ENCODE data around the gene B4GALNT1. TPM values are rescaled to one million over a fixed set of nuclear protein-coding genes. Genes with fewer than 3 reads are reported as not detected.

The B4GALNT1 gene
- total and polyA plus RNA-seq, 2 experiments from 2014 or later, result 0.97 to 1.2 TPM

GRCh38 chr12:57610554-57611107 is 22.4 kb downstream of the B4GALNT1 start:
- no peak for DNase-seq (ENCODE audit: low spot score)
- Histone ChIP-seq H3K9me2 (replicated peaks; ENCODE audit: insufficient read depth) (no peaks in the 10 kb centered on the region), H3K4me1 (ENCODE audit: insufficient read depth) (peaks cover 15% of the 10 kb centered on the region), H3K79me2 (no peaks in the 10 kb centered on the region), H3K27ac (peak overlapping the region; percentile 57), H4K20me1 (ENCODE audit: insufficient read depth, poor library complexity, severe bottlenecking) (no peaks in the 10 kb centered on the region), H3K4me3 (peak overlapping the region; percentile 57), H3K27me3 (peaks cover 48% of the 10 kb centered on the region), H3K36me3 (replicated peaks; ENCODE audit: insufficient read depth, low read depth) (no peaks in the 10 kb centered on the region), H3K4me2 (peak overlapping the region; percentile 94), H2AFZ (peak overlapping the region; percentile 94), H3K9me3 (ENCODE audit: low read depth) (no peaks in the 10 kb centered on the region)
- 6% methylated on average over 28 of the region's 29 CpGs for WGBS (ENCODE audit: low lambda C conversion rate, missing lambda C conversion rate)
- TF ChIP-seq EZH2 (IDR thresholded peaks at IDR 0.05; ENCODE audit: borderline replicate concordance) (no peak), EZH2phosphoT487 (IDR thresholded peaks at IDR 0.05; ENCODE audit: low read depth, severe bottlenecking, unreplicated experiment) (no peak), CTCF (IDR thresholded peaks at IDR 0.05; ENCODE audit: poor library complexity) (no peak)

GRCh38 chr12:57609781-57610553 is 23.0 kb downstream of the B4GALNT1 start:
- Histone ChIP-seq H3K27ac (no peak overlapping the region), H3K4me1 (ENCODE audit: insufficient read depth) (peaks cover 20% of the 10 kb centered on the region), H3K27me3 (peaks cover 42% of the 10 kb centered on the region), H3K36me3 (replicated peaks; ENCODE audit: insufficient read depth, low read depth) (no peaks in the 10 kb centered on the region), H3K9me3 (ENCODE audit: low read depth) (no peaks in the 10 kb centered on the region), H3K79me2 (no peaks in the 10 kb centered on the region), H2AFZ (peak overlapping the region; percentile 94), H3K4me3 (peak overlapping the region; percentile 57), H3K4me2 (peak overlapping the region; percentile 94), H3K9me2 (replicated peaks; ENCODE audit: insufficient read depth) (no peaks in the 10 kb centered on the region), H4K20me1 (ENCODE audit: insufficient read depth, poor library complexity, severe bottlenecking) (no peaks in the 10 kb centered on the region)
- DNase-seq (ENCODE audit: low spot score), result no peak
- WGBS (ENCODE audit: low lambda C conversion rate, missing lambda C conversion rate), result 25% methylated on average over 21 of the region's 34 CpGs
- TF ChIP-seq EZH2phosphoT487 (IDR thresholded peaks at IDR 0.05; ENCODE audit: low read depth, severe bottlenecking, unreplicated experiment), result no peak
- peak; percentile 42 for TF ChIP-seq EZH2 (IDR thresholded peaks at IDR 0.05; ENCODE audit: borderline replicate concordance)

DNA sequence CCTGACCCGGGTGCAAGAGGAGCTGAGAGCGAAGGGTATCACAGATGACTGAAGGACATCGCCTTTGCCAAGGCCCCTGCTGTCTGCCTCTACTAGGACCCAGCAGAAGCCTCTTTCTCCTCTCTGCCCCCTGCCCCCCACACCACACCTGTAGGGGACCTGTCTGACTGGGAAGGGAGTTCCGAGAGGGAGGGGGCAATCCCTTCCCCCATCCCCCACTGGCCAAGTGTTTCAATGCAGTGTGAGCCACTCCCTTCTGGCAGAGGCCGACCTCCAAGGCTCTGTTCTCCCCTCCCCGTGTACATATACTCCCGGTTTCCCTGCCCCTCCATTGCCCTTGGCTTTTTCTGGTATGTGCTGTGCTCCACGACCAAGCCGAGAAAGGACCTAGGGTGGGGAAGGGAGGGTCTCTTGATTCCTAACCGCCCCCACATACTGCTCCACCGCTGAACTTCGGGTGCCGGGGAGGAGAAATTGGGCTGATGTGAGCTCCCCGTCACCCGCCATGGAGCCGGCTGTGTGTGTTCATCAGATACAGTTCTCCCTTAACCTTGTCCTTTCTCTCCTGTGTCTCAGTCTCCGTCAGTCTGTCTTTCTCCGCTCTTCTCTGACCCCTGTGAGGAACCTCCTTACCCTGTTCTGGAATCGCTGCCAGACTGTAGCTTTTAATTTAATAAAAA is 23.8 kb downstream of the B4GALNT1 start:
- TF ChIP-seq EZH2phosphoT487 (IDR thresholded peaks at IDR 0.05; ENCODE audit: low read depth, severe bottlenecking, unreplicated experiment), result no peak
- no peak for TF ChIP-seq EZH2 (IDR thresholded peaks at IDR 0.05; ENCODE audit: borderline replicate concordance)
- TF ChIP-seq CTCF (IDR thresholded peaks at IDR 0.05; ENCODE audit: poor library complexity), result no peak
- Histone ChIP-seq H3K36me3 (replicated peaks; ENCODE audit: insufficient read depth, low read depth) (no peaks in the 10 kb centered on the region), H3K27me3 (peaks cover 37% of the 10 kb centered on the region), H3K4me2 (no peak overlapping the region), H3K79me2 (no peaks in the 10 kb centered on the region), H2AFZ (no peak overlapping the region), H3K4me1 (ENCODE audit: insufficient read depth) (peaks cover 22% of the 10 kb centered on the region), H3K9me2 (replicated peaks; ENCODE audit: insufficient read depth) (no peaks in the 10 kb centered on the region), H3K27ac (no peak overlapping the region), H4K20me1 (ENCODE audit: insufficient read depth, poor library complexity, severe bottlenecking) (no peaks in the 10 kb centered on the region), H3K4me3 (no peak overlapping the region), H3K9me3 (ENCODE audit: low read depth) (no peaks in the 10 kb centered on the region)
- 57% methylated on average over 19 of the region's 19 CpGs for WGBS (ENCODE audit: low lambda C conversion rate, missing lambda C conversion rate)
- no peak for DNase-seq (ENCODE audit: low spot score)

All from hepatocyte (in vitro differentiated cells).